GM06990 (cell line): ENCODE results near the gene AMOTL2.

Experiments used
- DNase-seq: peaks from one replicate; pipeline ENCODE4 v3.0.0-alpha.2; 2011; ENCODE audit not compliant: insufficient read length; ENCODE audit errors: extremely low read depth
- H3K27me3 ChIP-seq: replicated peaks from 2 replicates; pipeline ENCODE4 v1.6.0; 2011; ENCODE audit warnings: low read length; ENCODE audit not compliant: control insufficient read depth, insufficient read depth
- H3K36me3 ChIP-seq: 2 replicates; pipeline ENCODE4 v1.5.1; 2011; ENCODE audit warnings: low read length; ENCODE audit not compliant: control insufficient read depth, insufficient read depth
- H3K4me3 ChIP-seq: replicated peaks from 2 replicates; pipeline ENCODE4 v1.5.1; 2011; ENCODE audit warnings: low read depth, mild to moderate bottlenecking, control low read depth, low read length
- TF ChIP-seq, protein P1 (sequence below): IDR thresholded peaks from 2 replicates; pipeline ENCODE4 v1.5.1; 2011; ENCODE audit warnings: low read length, control low read depth, mild to moderate bottlenecking, inconsistent platforms; ENCODE audit not compliant: insufficient read depth, poor library complexity, severe bottlenecking

AMOTL2 gene

DNA sequence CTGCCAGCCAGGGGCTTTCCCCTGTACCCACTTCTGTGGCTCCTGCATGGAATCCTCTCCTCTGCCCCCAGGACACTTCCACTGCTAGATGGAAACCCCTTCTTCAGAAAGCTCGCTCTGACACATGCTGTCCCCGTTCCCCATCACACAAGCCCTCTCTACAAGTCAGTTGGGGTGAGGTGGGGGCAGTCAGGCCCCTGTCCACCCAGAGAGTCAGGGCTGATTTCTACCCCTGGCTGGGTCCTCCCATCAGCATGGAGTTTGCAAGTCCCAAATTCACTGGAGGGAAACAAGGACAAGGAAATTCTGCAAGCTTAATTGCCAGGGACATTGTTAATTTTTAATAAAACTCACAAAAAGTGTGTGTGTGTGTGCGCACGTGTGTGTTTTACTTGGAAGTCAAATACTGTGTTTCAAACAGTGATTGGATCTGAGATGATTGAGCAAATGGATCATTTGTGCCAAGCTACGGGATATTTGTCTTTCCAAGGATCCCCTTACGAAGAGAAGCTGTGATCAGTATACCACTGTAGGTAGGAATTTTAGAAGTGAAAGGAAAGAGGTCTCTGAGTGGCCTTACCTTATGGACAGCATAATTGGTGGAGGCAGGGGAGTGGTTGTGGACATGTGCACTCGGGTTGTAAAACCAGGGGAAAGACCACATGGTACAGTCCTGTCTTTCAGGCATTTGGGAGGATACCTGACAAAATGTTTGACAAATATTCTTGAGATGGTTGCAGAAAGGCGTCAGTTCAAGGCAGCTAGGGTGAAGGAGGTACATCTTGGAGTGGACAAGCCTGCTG lies 1.5 kb upstream of the AMOTL2 start:
- no peak for DNase-seq
- H3K27me3 ChIP-seq, result peaks cover 7% of the 10 kb centered on the region
- TF ChIP-seq, protein P1, sequence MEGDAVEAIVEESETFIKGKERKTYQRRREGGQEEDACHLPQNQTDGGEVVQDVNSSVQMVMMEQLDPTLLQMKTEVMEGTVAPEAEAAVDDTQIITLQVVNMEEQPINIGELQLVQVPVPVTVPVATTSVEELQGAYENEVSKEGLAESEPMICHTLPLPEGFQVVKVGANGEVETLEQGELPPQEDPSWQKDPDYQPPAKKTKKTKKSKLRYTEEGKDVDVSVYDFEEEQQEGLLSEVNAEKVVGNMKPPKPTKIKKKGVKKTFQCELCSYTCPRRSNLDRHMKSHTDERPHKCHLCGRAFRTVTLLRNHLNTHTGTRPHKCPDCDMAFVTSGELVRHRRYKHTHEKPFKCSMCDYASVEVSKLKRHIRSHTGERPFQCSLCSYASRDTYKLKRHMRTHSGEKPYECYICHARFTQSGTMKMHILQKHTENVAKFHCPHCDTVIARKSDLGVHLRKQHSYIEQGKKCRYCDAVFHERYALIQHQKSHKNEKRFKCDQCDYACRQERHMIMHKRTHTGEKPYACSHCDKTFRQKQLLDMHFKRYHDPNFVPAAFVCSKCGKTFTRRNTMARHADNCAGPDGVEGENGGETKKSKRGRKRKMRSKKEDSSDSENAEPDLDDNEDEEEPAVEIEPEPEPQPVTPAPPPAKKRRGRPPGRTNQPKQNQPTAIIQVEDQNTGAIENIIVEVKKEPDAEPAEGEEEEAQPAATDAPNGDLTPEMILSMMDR, result no peak
- no peak overlapping the region for H3K4me3 ChIP-seq
- H3K36me3 ChIP-seq, result no peaks in the 10 kb centered on the region

DNA sequence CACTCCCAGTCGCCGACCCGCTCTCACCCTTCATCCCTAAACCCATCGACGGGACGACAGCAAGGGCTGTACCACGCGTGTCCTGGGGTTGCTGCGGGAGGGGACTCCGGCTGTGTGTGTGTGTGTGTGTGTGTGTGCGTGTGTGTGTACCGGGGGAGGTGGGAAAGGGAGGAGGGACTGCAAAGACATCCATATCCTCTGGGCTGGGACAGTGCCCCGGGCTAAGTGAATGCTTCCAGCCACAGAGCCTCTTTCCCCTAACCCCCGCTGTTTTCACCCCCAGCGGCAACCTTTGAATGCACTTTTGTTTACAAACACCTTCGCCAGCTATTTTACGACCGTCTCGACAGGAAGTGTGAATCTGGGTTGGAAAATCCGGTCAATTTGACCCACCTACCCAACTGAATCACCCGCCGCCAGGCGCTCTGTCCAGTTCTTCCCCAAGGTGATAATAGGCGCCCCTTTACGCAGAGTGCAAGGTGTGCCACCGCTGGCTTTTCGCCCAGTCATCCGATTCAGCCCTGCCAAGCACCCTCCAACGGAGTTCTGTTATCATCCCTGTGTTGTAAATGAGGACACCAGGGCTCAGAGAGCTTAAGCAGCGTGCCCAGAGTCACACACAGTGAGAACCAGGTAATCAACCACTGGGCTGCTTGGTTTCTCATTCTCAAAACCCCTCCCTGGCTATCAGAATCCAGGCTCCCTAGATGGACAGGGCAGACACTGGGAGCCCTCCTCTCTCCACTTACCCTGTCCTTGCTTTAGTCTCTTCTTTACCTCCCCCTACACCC lies 739 bp upstream of the AMOTL2 start:
- DNase-seq, result no peak
- H3K27me3 ChIP-seq, result peaks cover 7% of the 10 kb centered on the region
- no peaks in the 10 kb centered on the region for H3K36me3 ChIP-seq
- TF ChIP-seq, protein P1, result no peak
- no peak overlapping the region; the same call in 1 of the 2 replicates for H3K4me3 ChIP-seq

DNA sequence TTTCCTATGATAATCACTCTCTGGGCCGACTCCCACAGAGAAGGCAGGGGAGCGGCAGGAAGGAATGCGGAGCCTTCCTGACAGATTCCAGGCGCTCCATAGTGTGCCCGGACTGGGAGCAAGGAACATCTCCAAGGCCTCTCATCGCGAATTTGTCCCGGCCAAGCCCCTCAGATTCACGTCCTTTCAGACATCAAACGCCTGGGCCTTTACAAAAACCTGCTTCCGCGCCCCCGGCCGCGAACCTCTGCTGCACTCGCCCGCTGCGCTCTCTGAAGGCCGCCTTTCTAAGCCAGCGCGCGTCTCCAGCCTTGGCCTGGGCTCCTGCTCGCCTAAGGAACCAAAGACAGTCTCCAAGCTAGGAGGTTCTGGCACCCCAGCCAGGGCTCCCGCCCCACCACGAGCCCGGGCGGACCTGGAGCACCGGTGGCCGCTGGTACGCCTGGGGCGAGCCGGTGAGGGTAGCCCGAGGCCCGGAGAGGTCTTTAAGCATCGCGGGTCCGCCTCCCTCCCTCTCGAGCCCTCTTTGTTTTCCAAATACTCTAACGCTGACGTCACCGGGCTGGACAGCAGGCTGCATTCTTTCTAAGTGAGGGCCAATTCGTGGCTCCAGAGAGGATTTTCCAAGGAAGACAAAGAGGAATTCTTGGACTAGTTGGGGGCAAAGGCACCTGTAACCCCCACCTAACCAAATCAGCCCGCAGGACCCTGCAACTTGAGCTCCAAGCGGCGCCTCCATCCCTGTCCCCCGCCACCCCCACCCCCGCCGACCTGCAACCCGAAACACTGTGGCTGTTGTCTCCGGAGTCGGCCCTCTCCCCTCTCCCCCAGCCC lies 759 bp downstream of the AMOTL2 start:
- no peak for DNase-seq
- TF ChIP-seq, protein P1, result no peak
- H3K36me3 ChIP-seq, result no peaks in the 10 kb centered on the region
- H3K27me3 ChIP-seq, result peaks cover 7% of the 10 kb centered on the region
- H3K4me3 ChIP-seq, result no peak overlapping the region; the same call in 1 of the 2 replicates

DNA sequence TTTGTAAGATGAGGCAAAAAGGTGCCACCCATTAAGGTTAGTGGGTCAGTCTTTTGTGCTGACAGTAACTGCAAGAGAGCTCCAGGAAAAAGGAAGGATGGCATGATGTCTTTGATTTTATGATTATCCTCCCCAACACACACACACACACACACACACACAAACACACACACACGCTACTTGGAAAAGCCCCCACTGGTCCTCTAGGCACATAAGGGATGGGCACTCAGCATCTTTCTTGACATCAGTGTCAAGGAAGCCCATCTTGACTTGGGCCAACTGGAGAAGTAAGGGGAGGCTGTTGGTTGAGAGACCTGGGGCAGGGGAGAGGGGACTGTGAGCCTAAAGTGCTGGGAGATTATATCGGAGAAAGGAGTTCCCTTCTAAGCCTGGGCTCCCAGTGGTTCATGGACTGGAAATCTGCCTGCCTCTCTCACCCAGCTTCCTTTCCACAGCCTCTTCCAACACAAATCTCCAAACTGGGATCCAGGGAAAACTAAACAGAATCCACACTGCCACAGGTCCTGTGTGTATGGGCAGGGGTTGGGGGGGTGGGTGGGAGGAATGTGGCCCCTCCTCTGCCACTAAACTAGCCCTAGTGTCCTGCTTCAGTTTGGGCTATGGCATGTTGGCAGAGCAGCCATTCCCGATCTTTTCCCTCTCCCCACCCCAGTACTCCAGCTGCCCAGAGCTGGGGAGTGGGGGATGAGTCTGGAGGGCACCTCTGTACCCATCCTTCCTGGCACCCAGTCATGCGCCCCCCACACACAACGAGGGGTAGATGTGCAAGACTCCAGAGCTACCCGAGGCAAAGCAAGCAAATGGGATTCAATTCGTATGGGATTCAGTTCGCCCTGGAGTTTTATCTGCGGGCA lies 1.6 kb downstream of the AMOTL2 start:
- no peak for DNase-seq

More for the DNA sequence above, 1.6 kb downstream of the AMOTL2 start:
- Histone ChIP-seq H3K36me3 (no peaks in the 10 kb centered on the region), H3K4me3 (no peak overlapping the region), H3K27me3 (peaks cover 7% of the 10 kb centered on the region)
- TF ChIP-seq, protein P1, result no peak
